Measurements from ENCODE around the gene CCT5. TPM values are rescaled to one million over a fixed set of nuclear protein-coding genes. Genes with fewer than 3 reads are reported as not detected.

Gene CCT5
- 530 and 532 TPM in 2 replicates for total RNA-seq (2021)
- long read RNA-seq, transcript CCT5-213 (10 exons, 1,728 nt): minor isoform, 48 of 6,315 reads
- long read RNA-seq, transcript CCT5-201 (11 exons, 3,675 nt): major isoform, 6,031 of 6,315 reads
- long read RNA-seq, partial matches to known transcripts: 64 of 6,315 reads
- long read RNA-seq, other reads (novel, unspliced or antisense): 167 of 6,315 reads

- H3K27me3 ChIP-seq (ENCODE audit: insufficient read depth, low read length): no peaks in the 10 kb centered on the region
- no peak within 1 kb of the TSS for H2BK15ac ChIP-seq (ENCODE audit: low read depth, low read length)
- no peak within 1 kb of the TSS for H3K23ac ChIP-seq (ENCODE audit: insufficient read length, low read depth, low read length)
- no CpG with 5 or more reads among the region's 67 CpGs for WGBS (ENCODE audit: extremely low coverage, insufficient read length, low lambda C conversion rate)
- H2BK5ac ChIP-seq (ENCODE audit: insufficient read length, low read length): peak within 1 kb of the TSS; percentile 86
- peak within 1 kb of the TSS; percentile 55 for H3K27ac ChIP-seq (ENCODE audit: insufficient read length, low read depth, low read length)
- H3K9ac ChIP-seq (ENCODE audit: extremely low read depth, insufficient read length, low read length): peak within 1 kb of the TSS; percentile 99
- no peak within 1 kb of the TSS for H2AFZ ChIP-seq (ENCODE audit: low read length)
- no peak within 1 kb of the TSS for H2AK5ac ChIP-seq (ENCODE audit: insufficient read length, low read length)
- peak within 1 kb of the TSS; percentile 83 for H3K4me2 ChIP-seq (ENCODE audit: insufficient read depth, insufficient read length, low read length)
- Mint-ChIP-seq H3K36me3 (ENCODE audit: insufficient read depth in 1 of 3, low read depth in 3 of 3) (peaks cover 24 to 39% (median 27%) of the 10 kb centered on the region in 3 experiments), H3K27ac (peak within 1 kb of the TSS; percentile 100), H3K4me1 (peaks cover 24 to 26% of the 10 kb centered on the region in 2 experiments), H3K9me3 (no peaks in the 10 kb centered on the region), H3K27me3 (ENCODE audit: low read depth) (no peaks in the 10 kb centered on the region; the same call in 1 of the 2 replicates), H3K4me3 (peak within 1 kb of the TSS; percentile 95 to 96)
- peaks cover 4% of the 10 kb centered on the region; the same call in 1 of the 2 replicates for H3K4me1 ChIP-seq (ENCODE audit: insufficient read depth, low read length)
- TF ChIP-seq CTCF (conservative IDR thresholded peaks at IDR 0.05): no peak
- peak within 1 kb of the TSS; percentile 96 for H3K14ac ChIP-seq (ENCODE audit: insufficient read depth, low read length)
- H4K8ac ChIP-seq (replicated peaks; ENCODE audit: insufficient read length, low read depth, low read length): no peak within 1 kb of the TSS
- no peak within 1 kb of the TSS; the same call in 1 of the 2 replicates for H3K4ac ChIP-seq (ENCODE audit: low read depth, low read length)
- H3K56ac ChIP-seq (ENCODE audit: insufficient read length, low read depth, low read length): no peak within 1 kb of the TSS
- peaks cover 39% of the 10 kb centered on the region for H3K79me2 ChIP-seq (ENCODE audit: insufficient read depth, low read length)
- DNase-seq: peak; percentile 93
- H4K5ac ChIP-seq (ENCODE audit: insufficient read length, low read depth, low read length): peak within 1 kb of the TSS; percentile 77
- H3K18ac ChIP-seq (ENCODE audit: insufficient read length, low read depth, low read length): peak within 1 kb of the TSS; percentile 99
- no peak within 1 kb of the TSS for H4K91ac ChIP-seq (ENCODE audit: insufficient read length, low read depth, low read length)
- H2BK120ac ChIP-seq (ENCODE audit: low read depth, low read length, poor library complexity, severe bottlenecking): peak within 1 kb of the TSS; percentile 84
- H3T11ph ChIP-seq (ENCODE audit: low read length): peak within 1 kb of the TSS; percentile 96
- H4K20me1 ChIP-seq (ENCODE audit: control insufficient read depth, insufficient read depth, insufficient read length): no peaks in the 10 kb centered on the region
- no peak within 1 kb of the TSS for H2BK12ac ChIP-seq (ENCODE audit: insufficient read length, low read depth, low read length)
- no peaks in the 10 kb centered on the region for H3K79me1 ChIP-seq (ENCODE audit: insufficient read depth, low read depth, low read length, poor library complexity, severe bottlenecking)
- peaks cover 12% of the 10 kb centered on the region for H3K23me2 ChIP-seq (ENCODE audit: insufficient read length, low read depth, low read length, poor library complexity, severe bottlenecking)
- no peaks in the 10 kb centered on the region for H3K9me3 ChIP-seq (ENCODE audit: control insufficient read depth, low read depth, low read length)
- H2BK20ac ChIP-seq (ENCODE audit: low read depth, low read length, poor library complexity, severe bottlenecking): no peak within 1 kb of the TSS
Measured at GRCh38 chr5:10249948-10250805, at the start of gene CCT5. Gene CCT5, plus strand, starts transcription at chr5:10250280. Its CDS starts 61 bp downstream, at chr5:10250341.

Data from H9 (cell line).